Occipital lobe (tissue), 2 donors: ENCODE results near the gene HTR3B. TPM values are rescaled to one million over a fixed set of nuclear protein-coding genes. Genes with fewer than 3 reads are reported as not detected.
A peak's percentile ranks its signal among the peaks of the same experiment; 100 is the strongest.
"Not testable (repeated sequence)": the region's sequence is repeated elsewhere in the genome, so short reads cannot be mapped to it uniquely, and the experiment has no call there.

Experiments used
- DNase-seq: peaks from one replicate; lab custom pipeline; 2025; lab: John Stamatoyannopoulos, UW
- total RNA-seq: library from RNA; depleted of rRNA; stranded (reverse); fragments of >200 nt; gene quantifications from one replicate; pipeline ENCODE4 v1.2.3, GENCODE V29; 2014

The HTR3B gene
- total RNA-seq, 1 donor from 2014 or later = 0.31 TPM

GRCh38 chr11:113884361-113884836 lies 20.2 kb upstream of the HTR3B start:
- no peak for DNase-seq

DNA sequence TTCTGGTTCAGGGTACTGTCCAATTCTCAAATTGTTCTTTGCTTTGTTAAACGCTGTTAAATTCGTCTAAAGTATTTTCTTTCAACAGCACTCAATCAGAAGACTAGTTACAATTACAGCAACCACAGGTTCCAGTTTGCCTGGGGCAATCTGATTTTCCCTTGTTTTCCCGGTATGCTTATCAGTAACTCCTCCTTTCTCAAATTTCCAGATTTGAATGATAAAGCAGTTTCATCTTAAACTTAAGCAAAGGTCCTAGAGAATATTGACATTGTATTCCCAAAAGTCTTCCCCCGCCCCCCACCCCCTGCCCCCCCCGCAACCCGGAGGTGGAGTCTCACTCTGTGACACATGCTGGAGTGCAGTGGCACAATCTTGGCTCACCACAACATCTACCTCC lies 18.7 kb upstream of the HTR3B start:
- no peak for DNase-seq

DNA sequence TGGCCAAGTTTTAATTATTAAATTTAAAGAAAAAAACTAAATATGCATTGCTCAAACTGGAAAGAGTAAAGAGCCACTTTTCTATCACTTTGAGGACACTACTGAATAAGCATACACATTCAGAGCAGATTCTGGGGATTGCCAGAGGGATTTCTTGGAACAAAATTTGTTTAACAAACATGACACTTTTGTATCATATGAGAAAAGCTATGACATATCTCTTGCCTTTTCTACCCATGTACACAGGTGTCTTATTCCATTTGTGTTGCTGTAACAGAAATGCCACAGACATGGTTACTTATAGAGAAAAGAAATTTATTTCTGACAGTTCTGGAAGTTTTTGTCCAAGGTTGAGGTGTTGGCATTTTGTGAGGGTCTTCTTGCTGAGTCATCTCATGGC lies 15.7 kb upstream of the HTR3B start:
- no peak for DNase-seq

DNA sequence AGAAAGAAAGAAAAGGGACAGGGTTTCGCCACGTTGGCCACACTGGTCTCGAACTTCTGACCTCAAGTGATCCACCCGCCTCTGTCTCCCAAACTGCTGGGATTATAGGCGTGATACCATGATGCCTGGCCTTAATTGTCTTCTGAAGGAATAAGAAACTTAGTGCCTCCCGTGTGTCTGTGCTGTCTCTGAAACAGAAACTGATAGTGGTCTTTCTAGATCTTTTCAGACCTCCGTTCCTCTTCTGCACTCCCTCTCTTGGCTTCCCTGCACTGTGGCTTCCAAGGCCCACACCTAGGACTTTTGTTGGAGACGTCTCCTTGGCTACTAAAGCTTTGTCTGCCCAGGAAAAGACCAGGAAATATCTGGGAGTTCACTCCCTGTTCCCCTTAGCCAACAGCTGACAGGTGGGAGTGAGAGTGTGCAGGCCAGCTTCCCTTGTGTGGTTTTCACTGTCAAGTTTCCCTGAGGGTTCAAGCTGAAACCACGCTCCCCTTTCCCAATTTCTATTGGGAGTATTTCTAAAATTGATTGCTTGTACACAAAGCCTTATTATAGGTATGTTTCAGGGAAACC lies 10.1 kb upstream of the HTR3B start:
- no peak for DNase-seq

GRCh38 chr11:113895367-113896155 lies 9.0 kb upstream of the HTR3B start:
- no peak for DNase-seq

DNA sequence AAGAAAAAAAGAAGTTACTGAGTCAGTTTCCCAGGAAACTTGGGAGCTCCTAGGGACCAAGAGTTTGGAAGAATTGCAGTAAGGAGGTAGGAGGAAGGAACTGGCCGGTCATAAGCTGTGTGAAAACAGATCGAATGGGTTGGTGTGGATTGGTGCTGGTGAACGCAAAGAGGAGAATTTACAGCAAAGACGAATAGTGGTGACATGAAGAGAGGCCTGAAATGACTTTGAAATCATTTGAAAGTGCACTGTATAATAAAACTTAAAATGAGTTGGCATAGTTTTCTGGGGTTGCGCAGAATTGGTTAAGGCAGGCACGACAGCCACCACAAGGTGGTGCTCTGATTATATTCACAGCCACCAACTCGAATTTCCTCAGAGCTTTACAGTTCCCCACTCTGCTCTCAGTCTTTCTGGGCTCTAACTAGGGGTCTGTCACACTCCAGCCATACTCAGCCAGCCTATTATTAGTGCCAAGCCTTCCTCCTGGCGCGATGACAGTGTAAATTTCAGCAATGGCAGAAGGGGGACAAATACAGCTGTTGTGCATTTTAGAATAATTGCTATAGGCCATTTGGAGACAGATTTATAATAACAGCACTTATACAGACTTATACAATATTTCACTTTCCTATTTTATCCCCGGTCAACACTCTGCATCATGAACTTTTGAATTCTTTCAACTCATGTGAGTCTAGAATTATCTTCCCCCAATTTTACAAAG lies 8.3 kb upstream of the HTR3B start:
- DNase-seq = peak; percentile 34

DNA sequence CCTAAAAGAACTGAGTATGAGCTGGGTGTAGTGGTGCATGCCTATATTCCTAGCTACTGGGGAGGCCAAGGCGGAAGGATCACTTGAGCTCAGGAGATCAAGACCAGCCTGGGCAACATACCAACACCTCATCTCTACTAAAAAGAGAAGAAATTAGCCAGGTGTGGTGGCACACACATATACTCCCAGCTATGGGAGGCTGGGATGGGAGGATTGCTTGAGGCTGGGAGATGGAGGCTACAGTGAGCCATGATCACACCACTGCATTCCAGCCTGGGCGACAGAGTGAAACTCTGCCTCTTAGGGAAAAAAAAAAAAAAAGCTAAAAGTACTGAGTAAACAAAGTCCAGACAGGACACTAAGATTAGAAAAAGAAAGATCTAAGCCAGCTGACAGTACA lies 3.5 kb upstream of the HTR3B start:
- DNase-seq = no peak

- no peak for DNase-seq
Observed at GRCh38 chr11:113906038-113906437, 1.4 kb downstream of the HTR3B start.

DNA sequence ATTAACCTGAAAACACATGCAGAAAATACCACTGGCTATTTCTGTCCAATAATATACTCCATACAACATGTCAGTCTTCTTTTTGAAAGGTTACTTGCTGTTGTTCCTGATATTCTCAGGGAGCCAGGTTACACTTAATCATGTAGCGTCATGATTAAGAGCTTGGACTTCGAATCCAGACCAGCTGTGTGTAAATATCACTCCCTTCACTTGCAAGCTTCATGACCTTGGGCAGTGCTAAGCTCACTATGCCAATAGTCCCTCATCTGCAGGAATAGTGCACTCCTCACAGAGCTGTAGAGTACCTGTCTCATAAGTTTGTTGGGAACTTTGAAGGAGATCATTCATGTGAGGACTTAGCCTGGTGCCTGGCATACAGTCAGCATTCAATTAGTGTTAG lies 1.9 kb downstream of the HTR3B start:
- DNase-seq = no peak

DNA sequence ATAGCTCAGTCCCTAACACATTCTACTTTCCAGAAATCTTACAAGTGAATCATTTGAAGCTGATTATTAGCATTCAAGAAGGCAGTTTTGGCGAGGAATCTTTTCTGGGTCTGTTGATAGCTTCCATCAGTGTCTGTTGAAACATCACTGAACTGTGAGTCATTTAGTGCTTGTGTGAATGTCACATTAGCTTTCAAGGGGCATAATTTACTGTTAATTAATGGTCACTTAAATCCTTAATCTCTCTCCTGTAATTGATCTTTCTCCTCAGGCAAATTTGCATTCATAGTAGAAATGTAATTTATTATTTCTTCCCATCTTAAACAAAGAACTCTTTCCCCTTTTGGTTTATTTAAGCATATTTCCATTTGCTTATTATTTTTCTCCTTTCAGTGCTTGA lies 2.6 kb downstream of the HTR3B start:
- no peak for DNase-seq

GRCh38 chr11:113907681-113908080 lies 3.1 kb downstream of the HTR3B start:
- DNase-seq = no peak

- DNase-seq = no peak
Observed at GRCh38 chr11:113908098-113908497, 3.5 kb downstream of the HTR3B start.

GRCh38 chr11:113911491-113911890 lies 6.9 kb downstream of the HTR3B start:
- not testable (repeated sequence) for DNase-seq

DNA sequence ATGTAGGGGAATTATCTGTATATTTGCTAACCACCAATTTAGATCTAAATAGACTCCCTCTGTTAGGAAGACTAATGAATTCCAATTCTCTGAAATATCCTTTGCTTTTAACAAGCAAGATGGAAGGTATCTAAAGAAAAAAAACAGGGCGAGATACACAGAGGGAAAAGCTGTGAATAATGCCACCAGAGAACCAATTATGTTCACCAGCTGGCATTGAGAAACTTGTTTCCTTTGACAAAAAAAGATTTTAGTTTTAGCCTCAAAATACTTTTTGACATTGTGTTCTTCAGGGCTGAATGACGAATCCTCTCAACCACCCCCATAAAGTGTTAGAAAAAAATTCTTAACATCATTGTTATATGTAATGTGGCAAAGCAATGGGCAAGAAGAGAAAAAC lies 19.0 kb downstream of the HTR3B start:
- DNase-seq = no peak

DNA sequence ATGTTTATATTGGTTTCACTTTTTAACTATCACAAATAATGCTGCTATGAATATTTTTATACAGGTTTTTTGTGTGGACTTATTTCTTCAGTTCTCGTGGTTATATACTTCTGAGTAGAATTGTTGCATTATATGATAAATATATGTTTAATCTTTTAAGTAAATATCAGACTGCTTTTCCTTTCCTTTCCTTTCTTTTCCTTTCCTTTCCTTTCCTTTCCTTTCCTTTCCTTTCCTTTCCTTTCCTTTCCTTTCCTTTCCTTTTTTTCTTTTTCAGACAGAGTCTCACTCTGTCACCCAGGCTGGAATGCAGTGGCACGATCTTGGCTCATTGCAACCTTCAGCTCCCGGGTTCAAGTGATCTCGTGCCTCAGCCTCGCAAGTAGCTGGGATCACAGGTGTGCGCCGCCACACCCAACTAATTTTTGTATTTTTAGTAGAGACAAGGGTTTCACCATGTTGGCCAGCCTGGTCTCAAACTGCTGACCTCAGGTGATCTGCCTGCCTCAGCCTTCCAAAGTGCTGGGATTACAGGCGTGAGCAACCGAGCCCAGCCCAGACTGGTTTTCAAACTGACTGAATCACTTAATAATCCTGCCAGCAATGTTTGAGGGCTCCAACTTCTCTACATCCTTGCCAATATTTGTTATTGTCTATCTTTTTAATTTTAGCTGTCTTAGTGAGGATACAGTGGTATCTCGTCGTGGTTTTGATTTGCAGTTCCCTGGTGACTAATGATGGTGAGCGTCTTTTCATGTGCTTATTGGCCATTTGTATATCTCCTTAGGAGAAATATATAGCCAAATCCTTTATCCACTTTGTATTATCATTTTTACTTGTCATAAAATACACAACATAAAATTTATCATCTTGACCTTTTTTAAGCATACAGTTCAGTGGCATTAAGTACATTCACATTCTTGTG lies 21.9 kb downstream of the HTR3B start:
- DNase-seq = no peak

- DNase-seq = no peak
Observed at GRCh38 chr11:113928311-113928710, 23.7 kb downstream of the HTR3B start.

DNA sequence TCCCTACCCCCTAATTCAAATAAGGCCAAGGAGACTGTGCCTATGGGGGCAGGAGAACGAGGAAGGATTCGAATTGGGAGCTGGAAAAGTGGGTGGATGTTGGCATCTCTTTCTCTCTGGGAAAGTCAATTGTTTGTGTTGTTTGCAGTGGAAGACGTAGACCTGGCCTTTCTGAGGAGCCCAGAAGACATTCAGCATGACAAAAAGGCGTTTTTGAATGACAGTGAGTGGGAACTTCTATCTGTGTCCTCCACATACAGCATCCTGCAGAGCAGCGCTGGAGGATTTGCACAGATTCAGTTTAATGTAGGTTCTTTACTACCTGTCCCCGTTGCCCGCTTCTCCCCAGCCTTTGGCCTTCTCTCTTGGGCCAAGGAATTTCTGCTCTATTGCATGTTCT lies 28.2 kb downstream of the HTR3B start:
- DNase-seq = no peak

DNA sequence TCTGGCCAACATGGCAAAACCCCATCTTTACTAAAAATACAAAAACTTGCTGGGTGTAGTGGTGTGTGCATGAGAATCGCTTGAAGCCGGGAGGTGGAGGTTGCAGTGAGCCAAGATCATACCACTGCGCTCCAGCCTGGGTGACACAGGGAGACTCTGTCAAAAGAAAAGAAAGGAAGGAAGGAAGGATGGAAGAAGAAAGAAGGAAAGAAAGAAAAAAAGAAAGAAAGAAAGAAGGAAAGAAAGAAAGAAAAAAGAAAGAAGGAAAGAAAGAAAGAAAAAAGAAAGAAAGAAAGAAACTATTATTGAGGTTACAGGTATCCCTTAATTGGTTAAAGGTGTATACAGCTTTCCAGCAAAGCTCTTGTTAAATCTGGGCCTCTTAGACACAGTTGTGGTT lies 29.6 kb downstream of the HTR3B start:
- DNase-seq = not testable (repeated sequence)

DNA sequence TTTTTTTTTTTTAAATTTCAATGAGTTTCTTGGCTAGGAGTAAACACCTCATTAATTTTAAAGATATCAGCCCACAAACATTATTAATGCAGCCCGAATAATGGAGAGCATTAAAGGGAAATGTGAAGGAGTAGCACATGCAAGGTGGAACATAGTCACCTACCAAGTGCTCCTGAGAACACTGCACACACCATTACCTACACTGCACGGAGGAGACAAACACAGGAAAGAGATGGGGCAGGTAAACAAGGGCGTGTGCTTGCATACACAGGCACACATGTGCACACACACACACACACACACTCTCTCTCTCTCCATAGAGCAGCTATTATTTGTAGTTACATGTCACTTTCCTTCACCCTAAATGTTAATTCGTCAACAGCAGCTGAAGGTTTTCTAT lies 30.2 kb downstream of the HTR3B start:
- DNase-seq = no peak

DNA sequence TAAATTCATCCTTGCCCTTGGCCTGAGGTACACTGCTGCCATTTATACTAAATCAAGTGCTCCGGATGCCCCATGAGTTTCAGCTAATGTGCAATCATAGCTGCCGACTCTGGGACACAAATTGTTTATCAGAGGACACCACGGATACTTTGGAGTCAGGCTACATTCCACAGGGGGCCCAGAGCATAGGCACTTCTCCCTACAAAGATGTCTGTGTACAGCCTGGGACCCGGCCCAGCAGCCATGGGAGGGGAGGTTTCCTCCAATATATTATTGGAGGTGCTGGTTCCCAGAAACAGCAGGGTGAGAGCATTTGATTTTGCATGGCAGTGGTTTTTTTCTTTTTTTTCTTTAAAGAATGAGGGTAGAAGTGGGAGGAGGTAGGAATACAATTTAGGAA lies 31.3 kb downstream of the HTR3B start:
- peak; percentile 19 for DNase-seq

- no peak for DNase-seq
Observed at GRCh38 chr11:113937918-113938317, 33.3 kb downstream of the HTR3B start.
